ENCODE results near the gene CBX3.
"Not testable (repeated sequence)": the region's sequence is repeated elsewhere in the genome, so short reads cannot be mapped to it uniquely, and the experiment has no call there.

The CBX3 gene

GRCh38 chr7:26188206-26188956 is 13.2 kb upstream of the CBX3 start:
- DNase-seq (ENCODE audit: low read depth in 2 of 2) = no peak

GRCh38 chr7:26188957-26189541 is 12.5 kb upstream of the CBX3 start:
- DNase-seq (ENCODE audit: low read depth in 2 of 2) = no peak

- DNase-seq (ENCODE audit: low read depth in 2 of 2) = no peak
Measured at GRCh38 chr7:26189697-26190096, 11.8 kb upstream of the CBX3 start.

- DNase-seq (ENCODE audit: low read depth in 2 of 2) = no peak
Measured at GRCh38 chr7:26190417-26190869, 11.1 kb upstream of the CBX3 start.

GRCh38 chr7:26191233-26191973 is 10.1 kb upstream of the CBX3 start:
- DNase-seq (ENCODE audit: low read depth in 2 of 2) = no peak

GRCh38 chr7:26191974-26192479 is 9.5 kb upstream of the CBX3 start:
- DNase-seq (ENCODE audit: low read depth in 2 of 2) = no peak

- DNase-seq (ENCODE audit: low read depth in 2 of 2) = no peak
Measured at GRCh38 chr7:26192485-26193087, 9.0 kb upstream of the CBX3 start.

- DNase-seq (ENCODE audit: low read depth in 2 of 2) = no peak
Measured at GRCh38 chr7:26193432-26194207, 7.9 kb upstream of the CBX3 start.

- DNase-seq (ENCODE audit: low read depth in 2 of 2) = not testable (repeated sequence)
Measured at GRCh38 chr7:26194764-26195163, 6.8 kb upstream of the CBX3 start.

- DNase-seq (ENCODE audit: low read depth in 2 of 2) = no peak
Measured at GRCh38 chr7:26195182-26195581, 6.4 kb upstream of the CBX3 start.

- no peak for DNase-seq (ENCODE audit: low read depth in 2 of 2)
Measured at GRCh38 chr7:26195867-26196657, 5.5 kb upstream of the CBX3 start.

- DNase-seq (ENCODE audit: low read depth in 2 of 2) = no peak
Measured at GRCh38 chr7:26197153-26198115, 4.1 kb upstream of the CBX3 start.

- DNase-seq (ENCODE audit: low read depth in 2 of 2) = no peak
Measured at GRCh38 chr7:26198133-26198780, 3.3 kb upstream of the CBX3 start.

GRCh38 chr7:26198781-26199169 is 2.8 kb upstream of the CBX3 start:
- DNase-seq (ENCODE audit: low read depth in 2 of 2) = no peak

GRCh38 chr7:26199301-26200037 is 2.1 kb upstream of the CBX3 start:
- peak; percentile 30 to 43 for DNase-seq (ENCODE audit: low read depth in 2 of 2)

- peak; percentile 49 to 57 for DNase-seq (ENCODE audit: low read depth in 2 of 2)
Measured at GRCh38 chr7:26200038-26200443, 1.5 kb upstream of the CBX3 start.

GRCh38 chr7:26200444-26201246 is 900 bp upstream of the CBX3 start, which contains the start of gene HNRNPA2B1:
TSS of gene HNRNPA2B1 (minus strand) at chr7:26200746. CDS start at chr7:26200577, 169 bp downstream.
- DNase-seq (ENCODE audit: low read depth in 2 of 2) = peak; percentile 96 to 98
